Brain microvascular endothelial cell (primary cell): Measurements from ENCODE around the gene M6PR.
A peak's percentile ranks its signal among the peaks of the same experiment; 100 is the strongest.
"Not testable (repeated sequence)": the region's sequence is repeated elsewhere in the genome, so short reads cannot be mapped to it uniquely, and the experiment has no call there.

ENCODE experiments used
- DNase-seq: peaks from one replicate; pipeline ENCODE4 v3.0.0-alpha.2; 2020
- H3K27ac ChIP-seq: fragments of 250-450 bp; sonication (Bioruptor Pico); 2 replicates; pipeline ENCODE4 v1.5.1; 2020; ENCODE audit warnings: mild to moderate bottlenecking, moderate library complexity
- H3K27me3 ChIP-seq: fragments of 250-450 bp; sonication (Bioruptor Pico); replicated peaks from 2 replicates; pipeline ENCODE4 v1.5.1; 2020; ENCODE audit warnings: mild to moderate bottlenecking
- H3K36me3 ChIP-seq: fragments of 250-450 bp; sonication (Bioruptor Pico); replicated peaks from 2 replicates; pipeline ENCODE4 v1.5.1; 2020; ENCODE audit warnings: mild to moderate bottlenecking
- H3K4me3 ChIP-seq: 2 replicates; pipeline ENCODE4 v1.5.1; 2011; ENCODE audit warnings: low read depth, mild to moderate bottlenecking, control low read depth, low read length, moderate library complexity
- CTCF ChIP-seq: IDR thresholded peaks from 2 replicates; pipeline ENCODE4 v1.5.1; 2011; ENCODE audit warnings: low read depth, mild to moderate bottlenecking, moderate library complexity, low read length, control low read depth, inconsistent platforms; ENCODE audit errors: missing control alignments
- in situ Hi-C: cut with HindIII; loops from 2 replicates; pipeline ENCODE4 v1.10.0; 2017; ENCODE audit warnings: low sequenced_read_pairs, low pct_ligation_motif_present

Gene M6PR

GRCh38 chr12:8916154-8916553, 33.3 kb downstream of the M6PR start:
- in situ Hi-C loops: no loop called here
- no peak overlapping the region for H3K27ac ChIP-seq
- no peaks in the 10 kb centered on the region for H3K36me3 ChIP-seq
- DNase-seq: no peak
- no peak overlapping the region for H3K4me3 ChIP-seq
- no peaks in the 10 kb centered on the region for H3K27me3 ChIP-seq
- TF ChIP-seq CTCF: no peak

- Histone ChIP-seq H3K27me3 (no peaks in the 10 kb centered on the region), H3K36me3 (no peaks in the 10 kb centered on the region), H3K27ac (no peak overlapping the region), H3K4me3 (peak overlapping the region; percentile 64)
- in situ Hi-C loops: no loop called here
- no peak for TF ChIP-seq CTCF
- peak; percentile 40 for DNase-seq
Measured at GRCh38 chr12:8914716-8915526, 34.5 kb downstream of the M6PR start.

GRCh38 chr12:8914033-8914715, 35.3 kb downstream of the M6PR start, which contains the start of gene PHC1:
Gene PHC1 (plus strand): TSS chr12:8914509. CDS start chr12:8917678, 3,169 bp downstream.
- TF ChIP-seq CTCF: peak; percentile 72
- H3K27ac ChIP-seq: peak within 1 kb of the TSS; percentile 64
- peak; percentile 57 for DNase-seq
- H3K27me3 ChIP-seq, in situ Hi-C loops, H3K36me3 ChIP-seq: not testable (repeated sequence)
- H3K4me3 ChIP-seq: peak within 1 kb of the TSS; percentile 72

GRCh38 chr12:8913702-8914032, 35.8 kb downstream of the M6PR start:
- Histone ChIP-seq H3K4me3 (peak overlapping the region; percentile 72), H3K27me3 (no peaks in the 10 kb centered on the region), H3K27ac (peak overlapping the region; percentile 64), H3K36me3 (no peaks in the 10 kb centered on the region)
- DNase-seq: no peak
- in situ Hi-C loops: no loop called here
- no peak for TF ChIP-seq CTCF

- H3K27me3 ChIP-seq: no peaks in the 10 kb centered on the region
- TF ChIP-seq CTCF: peak; percentile 31
- in situ Hi-C loops: no loop called here
- H3K36me3 ChIP-seq: no peaks in the 10 kb centered on the region
- no peak for DNase-seq
- no peak overlapping the region for H3K4me3 ChIP-seq
- no peak overlapping the region for H3K27ac ChIP-seq
Measured at GRCh38 chr12:8912914-8913313, 36.5 kb downstream of the M6PR start.
